Sigmoid colon (tissue), 3 donors: ENCODE measurements around the gene PRAMEF10.
"Not testable (repeated sequence)": the region's sequence is repeated elsewhere in the genome, so short reads cannot be mapped to it uniquely, and the experiment has no call there.

Source experiments
- CTCF ChIP-seq, 4 experiments: fragments of 450-650 bp in 3 of 4; fragments of 200-600 bp in 1 of 4; IDR thresholded peaks; one replicate each; pipeline ENCODE4 v1.5.1; 2016 to 2019; ENCODE audit warnings: antibody characterized with exemption in 4 of 4, mild to moderate bottlenecking in 3 of 4, moderate library complexity in 2 of 4
- POLR2A ChIP-seq, 2 donors: fragments of 450-650 bp; IDR thresholded peaks; one replicate each; pipeline ENCODE4 v1.6.1; 2016; ENCODE audit warnings: antibody characterized with exemption in 2 of 2, mild to moderate bottlenecking in 2 of 2, moderate library complexity in 2 of 2

GRCh38 chr1:12921749-12922148, 23.7 kb upstream of the PRAMEF10 start:
- TF ChIP-seq POLR2A, CTCF (IDR thresholded peaks at IDR 0.05): not testable (repeated sequence)
